Measurements from ENCODE around the gene CLUH.

CLUH gene

GRCh38 chr17:2710803-2711607 is 559 bp downstream of the CLUH start (continued):
- TF ChIP-seq PATZ1 (tag by site-specific recombination; IDR thresholded peaks at IDR 0.05) (no peak; the same call in 1 of the 2 replicates), SP7 (tag by site-specific recombination; IDR thresholded peaks at IDR 0.05) (no peak), ZNF580 (tag by site-specific recombination; IDR thresholded peaks at IDR 0.05) (no peak), ZSCAN5A (tag by site-specific recombination; IDR thresholded peaks at IDR 0.05) (no peak), ZNF623 (tag by site-specific recombination; IDR thresholded peaks at IDR 0.05) (no peak), ZBTB6 (tag by site-specific recombination; IDR thresholded peaks at IDR 0.05) (no peak), SP3 (tag by site-specific recombination; IDR thresholded peaks at IDR 0.05) (no peak), ZBTB7A (tag by site-specific recombination; IDR thresholded peaks at IDR 0.05; ENCODE audit: low read depth) (no peak), ZNF26 (tag by site-specific recombination; IDR thresholded peaks at IDR 0.05) (no peak), ZNF571 (tag by site-specific recombination; IDR thresholded peaks at IDR 0.05) (no peak), PBX3 (CRISPR knock-in tag; IDR thresholded peaks at IDR 0.05) (no peak), PRDM4 (tag by site-specific recombination; IDR thresholded peaks at IDR 0.05) (no peak), ZNF121 (tag by site-specific recombination; IDR thresholded peaks at IDR 0.05) (no peak), ZNF423 (tag by site-specific recombination; IDR thresholded peaks at IDR 0.05) (no peak), ZNF24 (tag by site-specific recombination; IDR thresholded peaks at IDR 0.05) (no peak), ZNF324 (tag by site-specific recombination; IDR thresholded peaks at IDR 0.05) (no peak), ZBTB44 (tag by site-specific recombination; IDR thresholded peaks at IDR 0.05) (no peak), ZNF335 (tag by site-specific recombination; conservative IDR thresholded peaks at IDR 0.05) (peak; percentile 44; the same call in 1 of the 2 replicates), ZNF692 (tag by site-specific recombination; IDR thresholded peaks at IDR 0.05) (no peak), ZNF548 (tag by site-specific recombination; IDR thresholded peaks at IDR 0.05) (no peak), HOXA7 (CRISPR knock-in tag; IDR thresholded peaks at IDR 0.05; ENCODE audit: borderline replicate concordance) (no peak), ZIC2 (tag by site-specific recombination; IDR thresholded peaks at IDR 0.05) (no peak), ZNF148 (tag by site-specific recombination; IDR thresholded peaks at IDR 0.05; ENCODE audit: borderline replicate concordance) (no peak)
